H9 (cell line): Measurements from ENCODE around the gene HSPBP1. TPM values are rescaled to one million over a fixed set of nuclear protein-coding genes. Genes with fewer than 3 reads are reported as not detected.

Source experiments
- DNase-seq: peaks from one replicate; pipeline ENCODE4 v3.0.0-alpha.2; 2017
- H2AFZ ChIP-seq: one replicate; pipeline ENCODE4 v1.6.1; 2013; ENCODE audit warnings: mild to moderate bottlenecking, low read length, control low read depth, moderate library complexity
- H2AK5ac ChIP-seq: 2 replicates; pipeline ENCODE4 v1.6.1; 2013; ENCODE audit warnings: low read length, control low read depth, mixed read lengths; ENCODE audit not compliant: insufficient read length
- H2BK120ac ChIP-seq: one replicate; pipeline ENCODE4 v1.6.1; 2013; ENCODE audit warnings: low read depth, mild to moderate bottlenecking, low read length, control low read depth, inconsistent platforms; ENCODE audit not compliant: poor library complexity, severe bottlenecking
- H2BK12ac ChIP-seq: 2 replicates; pipeline ENCODE4 v1.6.1; 2013; ENCODE audit warnings: low read length, control low read depth, mixed read lengths, low read depth; ENCODE audit not compliant: insufficient read length
- H2BK15ac ChIP-seq: 2 replicates; pipeline ENCODE4 v1.6.1; 2013; ENCODE audit warnings: low read depth, low read length, control low read depth
- H2BK20ac ChIP-seq: one replicate; pipeline ENCODE4 v1.6.1; 2013; ENCODE audit warnings: low read depth, mild to moderate bottlenecking, low read length, control low read depth, inconsistent platforms; ENCODE audit not compliant: poor library complexity, severe bottlenecking
- H2BK5ac ChIP-seq: 2 replicates; pipeline ENCODE4 v1.6.1; 2013; ENCODE audit warnings: low read length, control low read depth, mixed read lengths; ENCODE audit not compliant: insufficient read length
- H3K14ac ChIP-seq: 2 replicates; pipeline ENCODE4 v1.6.1; 2013; ENCODE audit warnings: low read length, control low read depth; ENCODE audit not compliant: insufficient read depth
- H3K18ac ChIP-seq: 2 replicates; pipeline ENCODE4 v1.6.1; 2013; ENCODE audit warnings: low read depth, mild to moderate bottlenecking, mixed read lengths, low read length, control low read depth; ENCODE audit not compliant: insufficient read length
- H3K23ac ChIP-seq: 2 replicates; pipeline ENCODE4 v1.6.1; 2013; ENCODE audit warnings: low read length, control low read depth, mixed read lengths, low read depth; ENCODE audit not compliant: insufficient read length
- H3K23me2 ChIP-seq: 2 replicates; pipeline ENCODE4 v1.6.1; 2013; ENCODE audit warnings: low read depth, mild to moderate bottlenecking, mixed read lengths, low read length, control low read depth; ENCODE audit not compliant: insufficient read length, poor library complexity, severe bottlenecking
- H3K27ac ChIP-seq: 2 replicates; pipeline ENCODE4 v1.5.1; 2013; ENCODE audit warnings: low read length, control low read depth, mixed read lengths, low read depth; ENCODE audit not compliant: insufficient read length
- H3K27me3 ChIP-seq: 2 replicates; pipeline ENCODE4 v1.6.1; 2013; ENCODE audit warnings: low read length, control low read depth, inconsistent platforms; ENCODE audit not compliant: insufficient read depth
- H3K4ac ChIP-seq: 2 replicates; pipeline ENCODE4 v1.6.1; 2013; ENCODE audit warnings: low read depth, mild to moderate bottlenecking, control low read depth, inconsistent platforms, low read length, moderate library complexity
- H3K4me1 ChIP-seq: 2 replicates; pipeline ENCODE4 v1.6.1; 2013; ENCODE audit warnings: low read length, control low read depth, inconsistent platforms; ENCODE audit not compliant: insufficient read depth
- H3K4me2 ChIP-seq: 2 replicates; pipeline ENCODE4 v1.6.1; 2013; ENCODE audit warnings: low read length, control low read depth, mixed read lengths; ENCODE audit not compliant: insufficient read length, insufficient read depth
- H3K56ac ChIP-seq: 2 replicates; pipeline ENCODE4 v1.6.1; 2013; ENCODE audit warnings: low read depth, mild to moderate bottlenecking, mixed read lengths, low read length, control low read depth; ENCODE audit not compliant: insufficient read length
- H3K79me1 ChIP-seq: 2 replicates; pipeline ENCODE4 v1.6.1; 2013; ENCODE audit warnings: low read depth, mild to moderate bottlenecking, moderate library complexity, low read length, control low read depth, inconsistent platforms; ENCODE audit not compliant: insufficient read depth, poor library complexity, severe bottlenecking
- H3K79me2 ChIP-seq: 2 replicates; pipeline ENCODE4 v1.6.1; 2013; ENCODE audit warnings: low read length, control low read depth, inconsistent platforms; ENCODE audit not compliant: insufficient read depth
- H3K9ac ChIP-seq: 2 replicates; pipeline ENCODE4 v1.6.1; 2013; ENCODE audit warnings: low read length, control low read depth, mixed read lengths; ENCODE audit not compliant: insufficient read length; ENCODE audit errors: extremely low read depth
- H3K9me3 ChIP-seq: one replicate; pipeline ENCODE4 v1.6.1; 2013; ENCODE audit warnings: low read depth, low read length, inconsistent platforms; ENCODE audit not compliant: control insufficient read depth
- H3T11ph ChIP-seq: one replicate; pipeline ENCODE4 v1.6.1; 2013; ENCODE audit warnings: mild to moderate bottlenecking, low read length, control low read depth, inconsistent platforms
- H4K20me1 ChIP-seq: one replicate; pipeline ENCODE4 v1.6.1; 2013; ENCODE audit not compliant: control insufficient read depth, insufficient read length, insufficient read depth
- H4K5ac ChIP-seq: 2 replicates; pipeline ENCODE4 v1.6.1; 2013; ENCODE audit warnings: low read depth, mild to moderate bottlenecking, mixed read lengths, low read length, control low read depth; ENCODE audit not compliant: insufficient read length
- H4K8ac ChIP-seq: replicated peaks from 2 replicates; pipeline ENCODE4 v1.6.1; 2013; ENCODE audit warnings: low read length, control low read depth, mixed read lengths, low read depth; ENCODE audit not compliant: insufficient read length
- H4K91ac ChIP-seq: 2 replicates; pipeline ENCODE4 v1.6.1; 2013; ENCODE audit warnings: low read depth, mild to moderate bottlenecking, moderate library complexity, mixed read lengths, low read length, control low read depth; ENCODE audit not compliant: insufficient read length
- H3K27ac Mint-ChIP-seq, 3 experiments: 2 replicates in 2 of 3; 3 replicates in 1 of 3; pipeline ENCODE4 v1.8.0; 2020 to 2021; ENCODE audit warnings: mixed read lengths in 3 of 3, mild to moderate bottlenecking in 1 of 3, moderate library complexity in 1 of 3
- H3K27me3 Mint-ChIP-seq: 2 replicates; pipeline ENCODE4 v1.8.0; 2021; ENCODE audit warnings: low read depth, mild to moderate bottlenecking, moderate library complexity, mixed read lengths
- H3K36me3 Mint-ChIP-seq, 3 experiments: 2 replicates in 2 of 3; 3 replicates in 1 of 3; pipeline ENCODE4 v1.8.0; 2020 to 2021; ENCODE audit warnings: low read depth in 3 of 3, mixed read lengths in 3 of 3; ENCODE audit not compliant: insufficient read depth in 1 of 3
- H3K4me1 Mint-ChIP-seq, 2 experiments: 2 replicates each; pipeline ENCODE4 v1.8.0; 2020; ENCODE audit warnings: mixed read lengths in 2 of 2
- H3K4me3 Mint-ChIP-seq, 2 experiments: 2 replicates in 1 of 2; 3 replicates in 1 of 2; pipeline ENCODE4 v1.8.0; 2020 to 2021; ENCODE audit warnings: mild to moderate bottlenecking in 2 of 2, mixed read lengths in 2 of 2, moderate library complexity in 1 of 2
- H3K9me3 Mint-ChIP-seq, 2 experiments: 2 replicates in 1 of 2; 3 replicates in 1 of 2; pipeline ENCODE4 v1.8.0; 2020; ENCODE audit warnings: mild to moderate bottlenecking in 2 of 2, mixed read lengths in 2 of 2, moderate library complexity in 1 of 2
- WGBS: extraction: QIAGEN DNeasy Blood & Tissue Kit; methylation state at CpG from one replicate; pipeline ENCODE4 v1.1.7; 2013; ENCODE audit warnings: missing lambda C conversion rate, low lambda C conversion rate, mixed read lengths; ENCODE audit not compliant: insufficient read length; ENCODE audit errors: extremely low coverage; 5-methylcytosine and 5-hydroxymethylcytosine counted together
- total RNA-seq: library from RNA; stranded (reverse); gene quantifications from 2 replicates; pipeline ENCODE4 v1.2.1, GENCODE V29; 2021
- TF ChIP-seq, protein P1 (sequence below): fragments of 200-600 bp; sonication (generic); conservative IDR thresholded peaks from 3 replicates; pipeline ENCODE4 v1.8.0; 2021; ENCODE audit warnings: antibody characterized with exemption, mild to moderate bottlenecking

HSPBP1 gene
- total RNA-seq, 1 experiment from 2014 or later: 47.4 TPM

DNA sequence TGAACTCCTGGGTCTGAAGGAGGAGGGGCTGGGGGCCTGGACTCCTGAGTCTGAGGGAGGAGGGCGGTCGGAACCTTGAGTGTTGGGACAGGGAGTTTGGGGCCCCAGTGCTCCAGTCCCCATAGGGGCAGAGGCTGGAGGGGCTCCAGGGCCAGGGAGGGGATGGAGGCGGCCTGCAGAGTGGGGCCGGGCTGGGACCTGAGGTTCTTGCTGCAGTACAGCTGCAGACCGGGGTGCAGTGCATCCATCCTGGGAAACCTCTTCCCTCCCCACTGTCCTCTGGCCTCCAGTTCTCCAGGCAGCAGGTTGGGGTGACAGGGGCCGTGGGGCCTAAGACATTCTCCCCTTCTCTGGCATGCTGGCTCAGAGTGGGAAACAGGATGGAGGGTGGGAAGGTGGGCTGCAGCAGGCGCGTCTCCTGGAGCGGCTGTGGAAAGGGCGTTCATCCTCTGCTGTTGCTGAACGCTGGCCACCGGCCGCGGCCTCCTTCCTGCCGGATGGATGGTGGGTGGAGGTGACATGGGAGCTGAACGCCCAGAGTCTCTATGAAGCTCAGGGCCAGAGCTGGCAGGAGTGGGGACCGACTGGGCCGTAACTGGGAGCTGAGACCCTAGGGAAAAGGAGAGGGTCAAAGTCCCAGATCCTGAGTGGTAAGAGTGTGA lies 5.5 kb upstream of the HSPBP1 start:
- Mint-ChIP-seq H3K27ac (peak overlapping the region; percentile 64 to 87 (median 86); a peak in 3 of 7 replicates), H3K4me1 (peaks cover 14 to 27% of the 10 kb centered on the region in 2 experiments), H3K36me3 (peaks cover 5 to 27% (median 23%) of the 10 kb centered on the region in 3 experiments; a peak in 6 of 7 replicates), H3K27me3 (no peaks in the 10 kb centered on the region; the same call in 1 of the 2 replicates), H3K4me3 (peak overlapping the region; percentile 72 to 84), H3K9me3 (no peaks in the 10 kb centered on the region; a peak in 1 of 5 replicates)
- TF ChIP-seq, protein P1, sequence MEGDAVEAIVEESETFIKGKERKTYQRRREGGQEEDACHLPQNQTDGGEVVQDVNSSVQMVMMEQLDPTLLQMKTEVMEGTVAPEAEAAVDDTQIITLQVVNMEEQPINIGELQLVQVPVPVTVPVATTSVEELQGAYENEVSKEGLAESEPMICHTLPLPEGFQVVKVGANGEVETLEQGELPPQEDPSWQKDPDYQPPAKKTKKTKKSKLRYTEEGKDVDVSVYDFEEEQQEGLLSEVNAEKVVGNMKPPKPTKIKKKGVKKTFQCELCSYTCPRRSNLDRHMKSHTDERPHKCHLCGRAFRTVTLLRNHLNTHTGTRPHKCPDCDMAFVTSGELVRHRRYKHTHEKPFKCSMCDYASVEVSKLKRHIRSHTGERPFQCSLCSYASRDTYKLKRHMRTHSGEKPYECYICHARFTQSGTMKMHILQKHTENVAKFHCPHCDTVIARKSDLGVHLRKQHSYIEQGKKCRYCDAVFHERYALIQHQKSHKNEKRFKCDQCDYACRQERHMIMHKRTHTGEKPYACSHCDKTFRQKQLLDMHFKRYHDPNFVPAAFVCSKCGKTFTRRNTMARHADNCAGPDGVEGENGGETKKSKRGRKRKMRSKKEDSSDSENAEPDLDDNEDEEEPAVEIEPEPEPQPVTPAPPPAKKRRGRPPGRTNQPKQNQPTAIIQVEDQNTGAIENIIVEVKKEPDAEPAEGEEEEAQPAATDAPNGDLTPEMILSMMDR: no peak
- no peak overlapping the region for H4K91ac ChIP-seq
- H4K20me1 ChIP-seq: no peaks in the 10 kb centered on the region
- H3K27ac ChIP-seq: no peak overlapping the region
- no peak overlapping the region for H2BK120ac ChIP-seq
- H2BK12ac ChIP-seq: no peak overlapping the region
- H3K18ac ChIP-seq: no peak overlapping the region
- no peak overlapping the region for H3K9ac ChIP-seq
- H4K8ac ChIP-seq: no peak overlapping the region
- no peaks in the 10 kb centered on the region for H3K27me3 ChIP-seq
- no peak overlapping the region for H3K4ac ChIP-seq
- H3K14ac ChIP-seq: no peak overlapping the region
- H3K4me1 ChIP-seq: no peaks in the 10 kb centered on the region; the same call in 1 of the 2 replicates
- peaks cover 7% of the 10 kb centered on the region for H3K23me2 ChIP-seq
- H2BK5ac ChIP-seq: no peak overlapping the region
- no peak overlapping the region for H3K56ac ChIP-seq
- no peak overlapping the region for H3K23ac ChIP-seq
- H3K4me2 ChIP-seq: peak overlapping the region; percentile 28
- no peaks in the 10 kb centered on the region for H3K79me2 ChIP-seq
- H3K9me3 ChIP-seq: no peaks in the 10 kb centered on the region
- no peak for DNase-seq
- WGBS: no CpG with 5 or more reads among the region's 18 CpGs
- H2BK15ac ChIP-seq: no peak overlapping the region
- H2AFZ ChIP-seq: no peak overlapping the region
- no peaks in the 10 kb centered on the region for H3K79me1 ChIP-seq
- H3T11ph ChIP-seq: no peak overlapping the region
- no peak overlapping the region for H2BK20ac ChIP-seq
- no peak overlapping the region for H2AK5ac ChIP-seq
- no peak overlapping the region for H4K5ac ChIP-seq
